HG02678 (cell line): ENCODE data around the gene GATA6.

Experiments used
- ATAC-seq: cut with Tn5 transposase; IDR thresholded peaks from one replicate; pipeline ENCODE4 v1.9.1; 2021; ENCODE audit warnings: mild to moderate bottlenecking, moderate library complexity; ENCODE audit not compliant: unreplicated experiment

Gene GATA6

GRCh38 chr18:22169011-22169888 is at the start of gene GATA6:
TSS of gene GATA6 (plus strand) at chr18:22169589. CDS start at chr18:22171145, 1,556 bp downstream.
- ATAC-seq, result peak; percentile 53

- no peak for ATAC-seq
Measured at GRCh38 chr18:22124970-22125369, 44.4 kb upstream of the GATA6 start.

GRCh38 chr18:22128954-22129353 is 40.4 kb upstream of the GATA6 start:
- no peak for ATAC-seq

GRCh38 chr18:22129778-22130177 is 39.6 kb upstream of the GATA6 start:
- ATAC-seq, result no peak

GRCh38 chr18:22132258-22132657 is 37.1 kb upstream of the GATA6 start:
- ATAC-seq, result no peak

- no peak for ATAC-seq
Measured at GRCh38 chr18:22132763-22133162, 36.6 kb upstream of the GATA6 start.

- no peak for ATAC-seq
Measured at GRCh38 chr18:22136395-22136794, 33.0 kb upstream of the GATA6 start.

GRCh38 chr18:22141211-22141610 is 28.2 kb upstream of the GATA6 start:
- ATAC-seq, result no peak

- ATAC-seq, result no peak
Measured at GRCh38 chr18:22143347-22144340, 25.7 kb upstream of the GATA6 start.

GRCh38 chr18:22145160-22145559 is 24.2 kb upstream of the GATA6 start:
- ATAC-seq, result no peak

- no peak for ATAC-seq
Measured at GRCh38 chr18:22149710-22150109, 19.7 kb upstream of the GATA6 start.

- no peak for ATAC-seq
Measured at GRCh38 chr18:22152093-22152492, 17.3 kb upstream of the GATA6 start.

- ATAC-seq, result no peak
Measured at GRCh38 chr18:22153428-22153827, 16.0 kb upstream of the GATA6 start.

- no peak for ATAC-seq
Measured at GRCh38 chr18:22155584-22155983, 13.8 kb upstream of the GATA6 start.

- ATAC-seq, result no peak
Measured at GRCh38 chr18:22159014-22159413, 10.4 kb upstream of the GATA6 start.

- ATAC-seq, result no peak
Measured at GRCh38 chr18:22161090-22161489, 8.3 kb upstream of the GATA6 start.

GRCh38 chr18:22163416-22164161 is 5.8 kb upstream of the GATA6 start:
- no peak for ATAC-seq

GRCh38 chr18:22164337-22165048 is 4.9 kb upstream of the GATA6 start:
- no peak for ATAC-seq

GRCh38 chr18:22165049-22165602 is 4.3 kb upstream of the GATA6 start:
- ATAC-seq, result no peak

- ATAC-seq, result no peak
Measured at GRCh38 chr18:22165603-22166068, 3.8 kb upstream of the GATA6 start.
